Right lobe of liver (tissue), 4 donors: ENCODE measurements around the gene B3GALNT2.

ENCODE experiments used
- POLR2A ChIP-seq: fragments of 450-650 bp; IDR thresholded peaks from one replicate; pipeline ENCODE4 v1.6.1; 2017; ENCODE audit warnings: antibody characterized with exemption, mild to moderate bottlenecking
- TF ChIP-seq, protein P1 (sequence below), 4 donors: fragments of 200-600 bp in 3 of 4; fragments of 450-650 bp in 1 of 4; IDR thresholded peaks; one replicate each; pipeline versions ENCODE4 v1.5.1 to v1.8.0; 2016 to 2022; ENCODE audit warnings: antibody characterized with exemption in 4 of 4, mild to moderate bottlenecking in 2 of 4
- donor health status: DM: no; HTN: no; CAD: no.
- donor health status: DM: no; HTN: no; CAD: no.
- donor health status: DM: no; HTN: yes; CAD: no.

- TF ChIP-seq, protein P1, sequence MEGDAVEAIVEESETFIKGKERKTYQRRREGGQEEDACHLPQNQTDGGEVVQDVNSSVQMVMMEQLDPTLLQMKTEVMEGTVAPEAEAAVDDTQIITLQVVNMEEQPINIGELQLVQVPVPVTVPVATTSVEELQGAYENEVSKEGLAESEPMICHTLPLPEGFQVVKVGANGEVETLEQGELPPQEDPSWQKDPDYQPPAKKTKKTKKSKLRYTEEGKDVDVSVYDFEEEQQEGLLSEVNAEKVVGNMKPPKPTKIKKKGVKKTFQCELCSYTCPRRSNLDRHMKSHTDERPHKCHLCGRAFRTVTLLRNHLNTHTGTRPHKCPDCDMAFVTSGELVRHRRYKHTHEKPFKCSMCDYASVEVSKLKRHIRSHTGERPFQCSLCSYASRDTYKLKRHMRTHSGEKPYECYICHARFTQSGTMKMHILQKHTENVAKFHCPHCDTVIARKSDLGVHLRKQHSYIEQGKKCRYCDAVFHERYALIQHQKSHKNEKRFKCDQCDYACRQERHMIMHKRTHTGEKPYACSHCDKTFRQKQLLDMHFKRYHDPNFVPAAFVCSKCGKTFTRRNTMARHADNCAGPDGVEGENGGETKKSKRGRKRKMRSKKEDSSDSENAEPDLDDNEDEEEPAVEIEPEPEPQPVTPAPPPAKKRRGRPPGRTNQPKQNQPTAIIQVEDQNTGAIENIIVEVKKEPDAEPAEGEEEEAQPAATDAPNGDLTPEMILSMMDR (IDR thresholded peaks at IDR 0.05), result no peak
- TF ChIP-seq POLR2A, result no peak
Measured at GRCh38 chr1:235510823-235511222, 6.6 kb upstream of the B3GALNT2 start.
